Heart right ventricle (tissue), 16 donors: ENCODE measurements around the gene NEK10. TPM values are rescaled to one million over a fixed set of nuclear protein-coding genes. Genes with fewer than 3 reads are reported as not detected.

ENCODE experiments used
- ATAC-seq, 8 donors: fragments of 200-7000 bp; cut with Tn5 transposase; one replicate each; pipeline ENCODE4 v1.9.1; 2020; ENCODE audit warnings: mild to moderate bottlenecking in 8 of 8, moderate library complexity in 8 of 8, moderate number of reproducible peaks in 1 of 8
- DNase-seq, 2 donors: peaks; one replicate each; pipeline ENCODE4 v3.0.0-alpha.2; 2020
- H3K27ac ChIP-seq, 10 donors: fragments of 200-600 bp; sonication (generic) in 2 of 10; one replicate each; pipeline versions ENCODE4 v1.5.0 to v1.8.0; 2020 to 2022; ENCODE audit warnings: mild to moderate bottlenecking in 3 of 10
- H3K27me3 ChIP-seq, 7 donors: fragments of 200-600 bp; one replicate each; pipeline ENCODE4 v1.8.0; 2021 to 2022; ENCODE audit warnings: mild to moderate bottlenecking in 2 of 7
- H3K36me3 ChIP-seq, 9 donors: fragments of 200-600 bp; sonication (generic) in 1 of 9; one replicate each; pipeline versions ENCODE4 v1.5.0 to v1.8.0; 2020 to 2022; ENCODE audit warnings: mild to moderate bottlenecking in 2 of 9
- H3K4me1 ChIP-seq, 9 donors: fragments of 200-600 bp; sonication (generic) in 1 of 9; one replicate each; pipeline versions ENCODE4 v1.5.0 to v1.8.0; 2020 to 2022; ENCODE audit warnings: mild to moderate bottlenecking in 4 of 9
- H3K4me3 ChIP-seq, 10 donors: fragments of 200-600 bp; sonication (generic) in 2 of 10; one replicate each; pipeline versions ENCODE4 v1.5.0 to v1.8.0; 2020 to 2022; ENCODE audit warnings: mild to moderate bottlenecking in 7 of 10, moderate library complexity in 2 of 10
- H3K9me3 ChIP-seq, 11 donors: fragments of 200-600 bp in 10 of 11; sonication (generic) in 2 of 11; one replicate each; pipeline versions ENCODE4 v1.5.0 to v1.8.0; 2013 to 2022; ENCODE audit warnings: mild to moderate bottlenecking in 2 of 11, control low read depth in 1 of 11, moderate library complexity in 1 of 11
- CTCF ChIP-seq, 9 donors: fragments of 200-600 bp; sonication (generic) in 2 of 9; IDR thresholded peaks; one replicate each; pipeline versions ENCODE4 v1.5.0 to v1.8.0; 2021 to 2022; ENCODE audit warnings: antibody characterized with exemption in 9 of 9, mild to moderate bottlenecking in 5 of 9, moderate library complexity in 1 of 9
- WGBS, 2 donors: extraction: QIAGEN DNeasy Blood & Tissue Kit; methylation state at CpG; one replicate each; pipeline ENCODE4 v1.1.7; 2013; ENCODE audit warnings: inconsistent platforms in 1 of 2; 5-methylcytosine and 5-hydroxymethylcytosine counted together
- intact Hi-C, 10 donors: fragments of 100-400 bp; cut with DNase I; formaldehyde crosslinking; loops; one replicate each; pipeline versions ENCODE4 v1.11.1 to v1.14.2; 2022
- polyA plus RNA-seq, 2 donors: library from polyadenylated mRNA; stranded (reverse); fragments of 200-250 nt; gene quantifications; one replicate each; pipeline ENCODE4 v1.2.3, GENCODE V29; 2013
- total RNA-seq, 10 donors: library from RNA; stranded (reverse); fragmentation: NEBNext Ultra II Directional in 3 of 10; extraction: Animal tissue kit (Norgen Biotek cat#: 25700) in 3 of 10; gene quantifications; one replicate each; pipeline versions ENCODE4 v1.2.1 to v1.2.4, GENCODE V29; 2021 to 2023
- donor health status: Arrhythmogenic right ventricular cardiomyopathy.
- donor health status: ischemic (EF 13 %, LVEDD 7.1; RV severe dilation, severe dysfunction).
- donor health status: healthy with polysubstance abuse.
- donor health status: DM: no; HTN: yes; CAD: no.
- donor health status: DM: no; HTN: no; CAD: no.
- donor health status: ischemic (EF 25% LVEDD 6.9; RV normal size, moderate dysfunction).
- donor health status: ischemic (EF 25% LVEDD 5.7; RV mildly dilated, moderate dysfunction).
- donor health status: healthy.
- donor health status: DM: yes; HTN: yes; CAD: no.
- donor health status: Ischemic cardiomyopathy.
- donor health status: ischemic (EF 35%, LVEDD 5.7; RV mildly dilated, moderate dysfunction).
- donor health status: nonischemic (EF 11% LVEDD 7.7; RV severe dilation, severe dysfunction).
- donor health status: DM: yes; HTN: yes; CAD: no.
- donor health status: PGD.
- donor health status: ischemic (EF 29% LVEDD 5.4; RV normal size, mild dysfunction).
- donor health status: nonischemic (EF 23%, LVEDD 6.1; RV moderate dilation, normal function).

NEK10 gene
- total and polyA plus RNA-seq, 12 donors = 0.36 to 17.5 (median 7.8) TPM

DNA sequence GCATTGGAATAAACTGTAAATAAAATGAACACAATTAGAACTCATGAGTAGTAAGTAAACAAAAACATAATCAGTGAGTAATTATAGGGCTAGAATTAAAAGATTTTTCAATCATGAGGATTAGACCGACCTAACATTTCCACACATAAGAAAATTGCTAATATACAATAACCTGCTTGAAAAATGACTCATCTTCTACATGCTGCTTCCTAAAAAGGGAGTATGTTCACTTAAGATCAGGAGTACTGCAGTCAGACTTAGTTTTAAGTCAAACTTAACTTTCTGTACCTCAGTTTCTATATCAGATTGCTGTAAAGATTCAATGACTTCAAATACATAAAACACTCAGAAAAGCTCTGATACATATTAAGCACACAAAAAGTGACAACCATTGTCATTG, 22.6 kb upstream of the NEK10 start:
- H3K27ac ChIP-seq = no peak overlapping the region
- TF ChIP-seq CTCF (IDR thresholded peaks at IDR 0.05) = no peak
- intact Hi-C loops = no loop called here
- H3K4me1 ChIP-seq = no peaks in the 10 kb centered on the region
- no peak overlapping the region for H3K4me3 ChIP-seq
- WGBS, 2 donors = 97 to 100% methylated on average over 1 of the region's 1 CpG
- no peaks in the 10 kb centered on the region for H3K9me3 ChIP-seq
- peaks cover 0 to 90% (median 6%) of the 10 kb centered on the region in 9 donors for H3K36me3 ChIP-seq
- no peak for ATAC-seq
- no peak for DNase-seq
- H3K27me3 ChIP-seq = no peaks in the 10 kb centered on the region

GRCh38 chr3:27387625-27388024, 18.4 kb upstream of the NEK10 start:
- Histone ChIP-seq H3K36me3 (peaks cover 0 to 86% (median 9%) of the 10 kb centered on the region in 9 donors), H3K9me3 (no peaks in the 10 kb centered on the region), H3K4me3 (no peak overlapping the region), H3K27me3 (no peaks in the 10 kb centered on the region), H3K4me1 (peaks cover 0 to 6% (median 0%) of the 10 kb centered on the region in 9 donors), H3K27ac (no peak overlapping the region)
- intact Hi-C loops = no loop called here
- no peak for DNase-seq
- TF ChIP-seq CTCF (IDR thresholded peaks at IDR 0.05) = no peak
- WGBS, 2 donors = 100% methylated on average over 1 of the region's 1 CpG
- ATAC-seq = no peak

DNA sequence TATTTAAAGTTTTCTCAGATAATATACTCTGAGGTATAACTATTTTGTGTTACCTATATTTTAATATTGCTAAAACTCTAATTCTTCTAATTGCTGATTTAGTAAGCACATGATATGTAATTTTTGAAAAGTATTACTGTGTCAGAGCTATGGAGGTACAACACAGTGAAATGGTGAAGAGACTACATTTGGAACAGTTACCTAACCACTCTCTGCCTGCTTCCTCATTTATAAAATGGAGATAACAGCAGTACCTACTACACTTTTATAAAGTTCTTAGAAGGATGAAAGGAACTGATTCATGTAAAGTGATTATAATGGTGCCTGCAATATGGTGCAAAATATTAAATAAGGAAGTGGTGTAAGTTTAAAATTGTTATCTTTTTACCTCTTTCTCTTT, 16.3 kb upstream of the NEK10 start:
- Histone ChIP-seq H3K4me1 (peaks cover 0 to 6% (median 0%) of the 10 kb centered on the region in 9 donors), H3K36me3 (peaks cover 0 to 87% (median 14%) of the 10 kb centered on the region in 9 donors), H3K9me3 (no peaks in the 10 kb centered on the region), H3K27me3 (no peaks in the 10 kb centered on the region), H3K4me3 (no peak overlapping the region), H3K27ac (no peak overlapping the region)
- no peak for ATAC-seq
- no peak for DNase-seq
- TF ChIP-seq CTCF (IDR thresholded peaks at IDR 0.05) = no peak
- intact Hi-C loops = no loop called here

DNA sequence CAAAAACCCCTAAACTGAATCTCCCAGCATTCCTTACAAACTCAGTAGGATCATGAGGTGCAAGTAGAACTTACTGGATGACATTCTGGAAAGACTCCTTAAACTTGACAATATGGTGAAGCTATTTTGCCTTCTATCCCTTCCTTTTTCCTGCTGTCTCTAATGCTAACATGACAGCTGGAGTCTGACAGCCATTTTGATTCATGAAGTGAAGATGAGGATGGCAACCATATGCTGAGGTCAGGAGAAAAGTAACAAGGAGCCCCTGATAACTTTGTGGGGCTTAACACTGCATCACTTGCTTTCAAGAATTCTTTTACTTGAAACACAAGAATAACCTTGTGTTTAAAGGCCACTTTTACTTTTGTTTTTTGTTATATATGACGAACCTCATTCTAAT, 15.0 kb upstream of the NEK10 start:
- Histone ChIP-seq H3K4me1 (peaks cover 0 to 6% (median 0%) of the 10 kb centered on the region in 9 donors), H3K9me3 (no peaks in the 10 kb centered on the region), H3K27me3 (no peaks in the 10 kb centered on the region), H3K27ac (no peak overlapping the region), H3K4me3 (no peak overlapping the region), H3K36me3 (peaks cover 0 to 87% (median 14%) of the 10 kb centered on the region in 9 donors)
- 93 to 100% methylated on average over 1 of the region's 1 CpG for WGBS, 2 donors
- intact Hi-C loops = no loop called here
- DNase-seq = no peak
- no peak for ATAC-seq
- no peak for TF ChIP-seq CTCF (IDR thresholded peaks at IDR 0.05)
